B cell (primary cell): ENCODE measurements around the gene SELENON. TPM values are rescaled to one million over a fixed set of nuclear protein-coding genes. Genes with fewer than 3 reads are reported as not detected.

Experiments
- ATAC-seq: fragments of 200-7000 bp; cut with Tn5 transposase; one replicate; pipeline ENCODE4 v1.10.0; 2021; ENCODE audit warnings: low read depth, mild to moderate bottlenecking, moderate number of reproducible peaks, moderate library complexity
- CTCF ChIA-PET: fragments of 350-600 bp; sonication (Branson Sonifier 250); formaldehyde crosslinking; loops from one replicate; lab custom pipeline; 2021; ENCODE audit warnings: antibody characterized with exemption, inconsistent platforms; lab: Charles Lee
- POLR2A ChIA-PET: fragments of 350-600 bp; sonication (Branson Sonifier 250); formaldehyde crosslinking; loops from one replicate; lab custom pipeline; 2021; ENCODE audit warnings: antibody characterized with exemption; lab: Charles Lee
- DNase-seq: peaks from one replicate; pipeline ENCODE4 v3.0.0; 2013
- H2AFZ ChIP-seq: 2 replicates; pipeline ENCODE4 v1.6.1; 2012; ENCODE audit warnings: mild to moderate bottlenecking, low read depth, low read length; ENCODE audit not compliant: insufficient read depth, poor library complexity, severe bottlenecking
- H3K27ac ChIP-seq, 2 donors: 1 replicate in 1 of 2; 2 replicates in 1 of 2; pipeline ENCODE4 v1.5.1; 2012 to 2013; ENCODE audit warnings: low read length in 2 of 2, mild to moderate bottlenecking in 2 of 2, moderate library complexity in 1 of 2
- H3K27me3 ChIP-seq, 4 experiments: fragments of 200-600 bp in 1 of 4; sonication (generic) in 1 of 4; replicated peaks in 1 of 4; 1 replicate in 2 of 4; 2 replicates in 2 of 4; pipeline versions ENCODE4 v1.6.1 to v1.7.0; 2013 to 2016; ENCODE audit warnings: low read length in 3 of 4, mild to moderate bottlenecking in 2 of 4, mixed read lengths in 1 of 4, moderate library complexity in 1 of 4; ENCODE audit not compliant: insufficient read depth in 4 of 4, control insufficient read depth in 3 of 4; ENCODE audit errors: control extremely low read depth in 1 of 4
- H3K36me3 ChIP-seq, 2 experiments: replicated peaks in 1 of 2; 1 replicate in 1 of 2; 2 replicates in 1 of 2; pipeline versions ENCODE4 v1.6.1 to v1.7.1; 2013; ENCODE audit warnings: low read length in 1 of 2; ENCODE audit not compliant: insufficient read depth in 2 of 2, control insufficient read depth in 1 of 2; ENCODE audit errors: control extremely low read depth in 1 of 2, extremely low read depth in 1 of 2
- H3K4me1 ChIP-seq, 2 donors: fragments of 200-600 bp in 1 of 2; sonication (generic) in 1 of 2; 1 replicate in 1 of 2; 2 replicates in 1 of 2; pipeline versions ENCODE4 v1.5.1 to v1.6.1; 2013 to 2017; ENCODE audit warnings: low read length in 2 of 2; ENCODE audit not compliant: control insufficient read depth in 2 of 2, insufficient read depth in 2 of 2
- H3K4me2 ChIP-seq: replicated peaks from 2 replicates; pipeline ENCODE3; 2012; ENCODE audit warnings: mild to moderate bottlenecking, low read depth, low read length; ENCODE audit not compliant: poor library complexity, severe bottlenecking
- H3K4me3 ChIP-seq, 5 experiments: fragments of 200-600 bp in 1 of 5; sonication (generic) in 1 of 5; 1 replicate in 3 of 5; 2 replicates in 2 of 5; pipeline versions ENCODE4 v1.5.1 to v1.7.0; 2011 to 2016; ENCODE audit warnings: low read length in 4 of 5, mild to moderate bottlenecking in 4 of 5, low read depth in 2 of 5, control low read depth in 1 of 5, moderate library complexity in 1 of 5; ENCODE audit not compliant: insufficient read depth in 1 of 5; ENCODE audit errors: control extremely low read depth in 1 of 5, extremely low read depth in 1 of 5
- H3K79me2 ChIP-seq: fragments of 200-600 bp; sonication (generic); one replicate; pipeline ENCODE4 v1.6.0; 2016; ENCODE audit warnings: low read length; ENCODE audit not compliant: control insufficient read depth, insufficient read depth
- H3K9ac ChIP-seq: fragments of 200-600 bp; sonication (generic); 2 replicates; pipeline ENCODE4 v1.6.1; 2017; ENCODE audit warnings: mild to moderate bottlenecking, low read length, moderate library complexity
- H3K9me3 ChIP-seq, 3 donors: one replicate each; pipeline versions ENCODE4 v1.6.1 to v1.7.1; 2013; ENCODE audit warnings: low read length in 2 of 3; ENCODE audit not compliant: control insufficient read depth in 2 of 3, insufficient read depth in 1 of 3; ENCODE audit errors: control extremely low read depth in 1 of 3
- H4K20me1 ChIP-seq: 2 replicates; pipeline ENCODE4 v1.6.0; 2012; ENCODE audit warnings: mild to moderate bottlenecking, low read length; ENCODE audit not compliant: insufficient read depth, control insufficient read depth, poor library complexity, severe bottlenecking
- H3K27ac Mint-ChIP-seq: one replicate; pipeline ENCODE4 v1.8.0; 2021; ENCODE audit warnings: mixed read lengths
- H3K27me3 Mint-ChIP-seq: one replicate; pipeline ENCODE4 v1.8.0; 2021; ENCODE audit warnings: mixed read lengths
- H3K4me1 Mint-ChIP-seq: one replicate; pipeline ENCODE4 v1.8.0; 2021; ENCODE audit warnings: mixed read lengths
- H3K4me3 Mint-ChIP-seq: one replicate; pipeline ENCODE4 v1.8.0; 2021; ENCODE audit warnings: mixed read lengths
- H3K9me3 Mint-ChIP-seq: one replicate; pipeline ENCODE4 v1.8.0; 2022; ENCODE audit warnings: mixed read lengths; ENCODE audit not compliant: insufficient read depth
- CTCF ChIP-seq: fragments of 200-600 bp; IDR thresholded peaks from one replicate; pipeline ENCODE4 v1.8.0; 2022; ENCODE audit warnings: antibody characterized with exemption, mild to moderate bottlenecking
- EZH2 ChIP-seq: IDR thresholded peaks from 2 replicates; pipeline ENCODE4 v1.6.1; 2012; ENCODE audit warnings: borderline replicate concordance, low read depth, mild to moderate bottlenecking, moderate library complexity, low read length; ENCODE audit not compliant: insufficient read depth, poor library complexity, severe bottlenecking
- WGBS: methylation state at CpG from one replicate; pipeline ENCODE4 v1.1.5; 2013; ENCODE audit warnings: missing lambda C conversion rate; ENCODE audit not compliant: insufficient coverage; 5-methylcytosine and 5-hydroxymethylcytosine counted together
- intact Hi-C: fragments of 100-400 bp; cut with micrococcal nuclease; formaldehyde crosslinking; loops from one replicate; pipeline ENCODE4 v1.10.0; 2022
- polyA plus RNA-seq: library from polyadenylated mRNA; depleted of rRNA; stranded (reverse); fragments of >200 nt; gene quantifications from 2 replicates; pipeline ENCODE4 v1.2.3, GENCODE V29; 2012
- total RNA-seq, 2 donors: library from RNA; stranded (reverse); fragments of 120-200 nt in 1 of 2; gene quantifications; 1 replicate in 1 of 2; 2 replicates in 1 of 2; pipeline versions ENCODE4 v1.2.3 to v1.2.4, GENCODE V29; 2013 to 2022

The SELENON gene
- total and polyA plus RNA-seq, 2 donors (not counting 1 experiment from before 2014, with no cell fraction given) = 10.9 to 16.5 TPM

- no peaks in the 10 kb centered on the region for H3K9me3 ChIP-seq
- no peak overlapping the region for H3K4me3 Mint-ChIP-seq
- no peak overlapping the region for H3K27ac Mint-ChIP-seq
- ChIA-PET POLR2A (no interaction called here), CTCF (interaction anchor here (1.5 kb wide), 1 partner anchor 166 kb away, joined by 3 read pairs; no protein-coding TSS in a partner anchor)
- H3K9ac ChIP-seq = no peak overlapping the region
- H3K9me3 Mint-ChIP-seq = no peaks in the 10 kb centered on the region
- 100% methylated on average over 5 of the region's 5 CpGs for WGBS
- intact Hi-C loops = no loop called here
- no peaks in the 10 kb centered on the region for H3K79me2 ChIP-seq
- no peaks in the 10 kb centered on the region for H3K27me3 ChIP-seq
- ATAC-seq (no peak), DNase-seq (no peak)
- TF ChIP-seq CTCF = no peak
- TF ChIP-seq EZH2 = no peak
- H3K27me3 Mint-ChIP-seq = no peaks in the 10 kb centered on the region
- no peak overlapping the region for H2AFZ ChIP-seq
- no peaks in the 10 kb centered on the region for H3K4me1 ChIP-seq
- H4K20me1 ChIP-seq = no peaks in the 10 kb centered on the region
- H3K4me3 ChIP-seq = no peak overlapping the region
- H3K4me2 ChIP-seq = no peak overlapping the region
- no peaks in the 10 kb centered on the region for H3K4me1 Mint-ChIP-seq
- H3K36me3 ChIP-seq = peaks cover 17 to 63% of the 10 kb centered on the region in 2 experiments
- H3K27ac ChIP-seq = no peak overlapping the region
Observed at GRCh38 chr1:25833158-25833557, 33.2 kb downstream of the SELENON start.

GRCh38 chr1:25834894-25835293 is 34.9 kb downstream of the SELENON start:
- CTCF ChIA-PET = interaction anchor here (1.5 kb wide), 1 partner anchor 165 kb away, joined by 3 read pairs; no protein-coding TSS in a partner anchor
- DNase-seq (no peak), ATAC-seq (no peak)
- H3K9me3 Mint-ChIP-seq = no peaks in the 10 kb centered on the region
- intact Hi-C loops = no loop called here
- Histone ChIP-seq H3K4me2 (no peak overlapping the region), H3K9me3 (no peaks in the 10 kb centered on the region), H2AFZ (no peak overlapping the region), H3K36me3 (peaks cover 14 to 46% of the 10 kb centered on the region in 2 experiments), H3K27me3 (no peaks in the 10 kb centered on the region), H4K20me1 (no peaks in the 10 kb centered on the region), H3K79me2 (no peaks in the 10 kb centered on the region), H3K4me3 (no peak overlapping the region), H3K27ac (no peak overlapping the region), H3K4me1 (no peaks in the 10 kb centered on the region), H3K9ac (no peak overlapping the region)
- WGBS = 67% methylated on average over 1 of the region's 3 CpGs
- no peak for TF ChIP-seq CTCF
- no peaks in the 10 kb centered on the region for H3K4me1 Mint-ChIP-seq
- no peaks in the 10 kb centered on the region for H3K27me3 Mint-ChIP-seq
- no peak overlapping the region for H3K27ac Mint-ChIP-seq
- no peak overlapping the region for H3K4me3 Mint-ChIP-seq
- POLR2A ChIA-PET = no interaction called here
